Activated CD8-positive, alpha-beta memory T cell treated with anti-CD3 and anti-CD28 coated beads, Interleukin-2, amount 50 U/mL, for 4 hours (primary cell): Measurements from ENCODE around the gene GRK3.

Experiments
- DNase-seq: peaks from one replicate; pipeline ENCODE4 v3.0.0-alpha.2; 2020

The GRK3 gene

GRCh38 chr22:25628494-25628893 lies 64.0 kb downstream of the GRK3 start:
- no peak for DNase-seq

GRCh38 chr22:25629613-25630012 lies 65.1 kb downstream of the GRK3 start:
- DNase-seq, result no peak

DNA sequence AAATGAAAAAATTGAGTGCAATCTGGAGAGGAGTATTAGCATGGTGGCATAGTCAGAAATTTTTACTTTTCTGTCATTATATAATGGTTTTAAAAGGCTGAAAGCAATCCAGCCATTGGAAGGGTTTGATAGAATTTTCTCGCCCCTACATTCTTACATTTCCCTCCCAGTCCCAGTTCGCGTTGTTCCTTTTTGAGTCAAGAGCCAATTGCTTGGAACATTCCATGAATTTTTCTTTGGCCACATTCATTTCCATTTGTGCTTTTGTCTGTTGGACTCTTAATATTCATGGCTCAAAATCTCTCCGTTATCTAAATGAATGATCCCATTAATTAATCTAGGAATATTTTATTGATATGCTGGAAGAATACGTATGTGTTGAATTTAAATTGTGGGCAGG lies 66.0 kb downstream of the GRK3 start:
- no peak for DNase-seq

GRCh38 chr22:25636323-25636722 lies 71.8 kb downstream of the GRK3 start:
- no peak for DNase-seq

DNA sequence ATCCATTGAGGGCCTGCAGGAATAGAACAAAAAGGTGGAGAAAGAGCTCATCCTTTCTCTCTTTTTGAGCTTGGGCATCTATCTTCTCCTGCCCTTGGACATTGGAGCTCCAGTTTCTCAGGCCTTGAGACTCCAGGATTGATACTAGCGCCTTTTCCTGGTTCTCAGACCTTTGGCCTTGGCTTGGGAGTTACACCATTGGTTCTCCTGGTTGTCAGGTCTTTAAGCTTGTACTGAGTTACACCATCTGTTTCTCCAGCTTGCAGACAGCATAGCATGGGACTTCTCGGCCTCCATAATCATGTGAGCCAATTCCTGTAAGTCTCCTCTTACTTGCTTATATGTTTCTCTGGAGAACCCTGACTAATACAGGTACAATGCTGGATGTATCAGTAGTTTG lies 72.6 kb downstream of the GRK3 start:
- no peak for DNase-seq

- no peak for DNase-seq
Measured at GRCh38 chr22:25637672-25638071, 73.2 kb downstream of the GRK3 start.

DNA sequence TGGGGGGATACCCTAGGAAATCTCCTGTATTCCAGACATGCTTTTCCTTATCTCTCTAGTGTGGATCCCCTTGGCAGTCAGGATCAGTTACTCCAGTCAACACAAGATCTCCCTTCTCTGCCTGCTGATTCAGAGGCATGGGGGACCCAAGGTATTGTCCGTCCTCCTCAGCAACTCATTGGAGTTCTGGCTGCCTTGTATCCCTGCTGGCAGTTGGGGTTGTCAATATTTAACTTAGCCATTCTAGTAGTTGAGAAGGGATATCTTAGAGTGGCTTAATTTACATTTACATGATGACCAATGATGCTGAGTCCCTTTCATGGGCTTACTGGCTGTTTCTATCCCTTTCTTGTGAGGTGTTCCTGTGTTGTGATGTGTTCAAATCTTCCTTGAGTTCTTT lies 74.2 kb downstream of the GRK3 start:
- no peak for DNase-seq

- DNase-seq, result no peak
Measured at GRCh38 chr22:25641650-25642049, 77.2 kb downstream of the GRK3 start.

- DNase-seq, result no peak
Measured at GRCh38 chr22:25643232-25644000, 78.9 kb downstream of the GRK3 start.

DNA sequence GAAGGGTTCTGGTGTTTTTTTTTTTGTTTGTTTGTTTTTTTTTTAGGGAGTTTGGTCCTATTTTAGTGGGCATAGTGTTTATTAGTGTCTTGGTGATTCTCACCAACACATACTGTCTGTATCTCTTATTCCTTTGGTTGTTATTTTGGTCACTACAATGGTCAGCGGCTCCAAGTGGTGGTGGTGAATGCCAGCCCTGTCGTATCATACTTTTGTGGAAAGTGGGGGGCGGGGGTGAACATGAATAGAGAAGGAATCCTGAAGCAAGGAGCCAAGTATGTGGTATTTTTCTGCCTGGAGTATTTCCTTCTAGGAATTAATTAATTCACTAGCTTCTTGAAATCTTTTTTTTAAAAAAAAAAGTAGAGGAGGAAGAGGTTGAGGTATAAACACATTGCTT lies 79.6 kb downstream of the GRK3 start:
- no peak for DNase-seq

- DNase-seq, result no peak
Measured at GRCh38 chr22:25645266-25645665, 80.8 kb downstream of the GRK3 start.

DNA sequence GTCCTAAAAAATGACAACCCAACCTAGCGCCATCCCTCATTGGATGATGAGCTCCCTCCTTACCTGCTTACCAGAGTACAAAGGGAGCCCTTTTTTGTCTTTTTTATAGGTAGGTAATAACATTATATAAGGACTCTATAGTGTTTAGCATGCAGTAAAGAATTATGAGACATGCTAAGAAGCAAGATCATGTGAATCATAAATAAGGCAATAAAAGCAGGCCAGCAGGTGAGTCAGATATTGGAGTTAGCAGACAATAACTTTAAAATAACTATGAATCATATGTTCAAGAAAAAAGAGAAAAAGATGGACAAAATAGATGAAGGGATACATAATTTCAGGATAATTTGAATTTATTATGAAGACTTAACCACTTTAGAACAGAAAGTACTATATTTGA lies 81.5 kb downstream of the GRK3 start:
- no peak for DNase-seq

DNA sequence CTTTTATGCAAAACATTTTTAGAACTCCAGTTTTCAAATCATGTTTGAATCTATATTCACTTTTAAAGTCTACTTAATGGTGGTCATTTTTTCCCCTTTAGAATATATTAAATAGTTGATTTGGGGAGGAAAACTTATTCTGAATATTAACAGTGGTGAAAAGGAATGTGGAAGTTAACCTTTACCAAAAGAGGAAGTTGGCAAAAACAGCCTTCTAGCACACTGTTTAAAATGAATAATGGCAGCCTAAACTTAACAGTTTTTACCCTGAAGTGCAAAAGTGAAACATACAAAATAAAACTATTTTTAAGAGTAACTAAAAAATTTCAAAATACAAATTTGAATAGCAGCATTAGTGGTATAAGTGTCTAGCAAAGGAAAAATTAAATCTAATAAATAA lies 86.4 kb downstream of the GRK3 start:
- no peak for DNase-seq

- no peak for DNase-seq
Measured at GRCh38 chr22:25651332-25652085, 87.0 kb downstream of the GRK3 start.

DNA sequence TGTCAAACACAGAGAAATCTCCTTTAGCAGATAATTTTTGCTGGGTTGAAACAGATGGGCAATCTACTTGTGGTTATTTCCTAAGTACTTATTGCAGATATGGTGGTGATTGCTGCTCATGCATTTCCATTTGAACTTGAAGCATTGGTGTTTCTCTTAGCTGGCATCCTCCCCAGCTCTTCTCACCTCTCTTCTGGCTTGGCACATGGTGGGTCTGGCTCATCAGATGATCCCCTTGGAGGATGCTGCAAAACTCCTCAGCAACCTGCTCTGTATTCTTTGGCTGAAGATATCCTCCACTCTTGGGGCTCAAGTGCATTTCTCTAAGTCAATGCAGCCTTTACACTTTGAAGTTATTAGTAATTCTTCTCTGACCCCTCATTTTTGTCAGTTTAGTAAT lies 90.2 kb downstream of the GRK3 start:
- no peak for DNase-seq

DNA sequence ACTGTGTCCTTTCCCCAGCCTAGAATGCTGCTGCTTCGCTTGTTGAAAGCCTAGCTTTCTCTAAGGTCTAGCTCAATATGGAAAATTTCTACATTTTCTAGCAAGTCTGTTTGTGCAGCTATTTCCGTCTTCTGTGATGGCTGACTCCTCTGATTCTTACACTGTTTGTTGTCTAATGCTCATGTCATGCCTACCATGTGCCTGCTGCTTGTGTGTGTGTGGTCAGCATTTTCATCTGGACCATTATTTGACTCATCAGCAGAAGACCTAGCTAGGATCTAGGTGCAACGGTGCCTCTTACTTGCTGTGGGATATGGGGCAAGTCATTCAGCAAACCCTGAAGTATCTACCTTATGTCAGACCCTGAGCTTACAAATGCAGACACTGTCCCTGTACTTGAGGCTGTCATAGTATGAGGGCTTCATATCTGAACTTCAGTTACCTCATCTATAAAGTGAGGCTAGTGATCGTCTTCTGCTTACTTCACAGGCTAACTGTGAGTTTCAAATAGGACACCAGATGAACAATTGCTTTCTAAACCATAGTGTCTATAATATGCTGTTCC lies 91.0 kb downstream of the GRK3 start:
- DNase-seq, result no peak

GRCh38 chr22:25656724-25657123 lies 92.2 kb downstream of the GRK3 start:
- no peak for DNase-seq

GRCh38 chr22:25658633-25659032 lies 94.2 kb downstream of the GRK3 start:
- no peak for DNase-seq

- no peak for DNase-seq
Measured at GRCh38 chr22:25659413-25659812, 94.9 kb downstream of the GRK3 start.

- DNase-seq, result no peak
Measured at GRCh38 chr22:25660336-25660735, 95.9 kb downstream of the GRK3 start.

DNA sequence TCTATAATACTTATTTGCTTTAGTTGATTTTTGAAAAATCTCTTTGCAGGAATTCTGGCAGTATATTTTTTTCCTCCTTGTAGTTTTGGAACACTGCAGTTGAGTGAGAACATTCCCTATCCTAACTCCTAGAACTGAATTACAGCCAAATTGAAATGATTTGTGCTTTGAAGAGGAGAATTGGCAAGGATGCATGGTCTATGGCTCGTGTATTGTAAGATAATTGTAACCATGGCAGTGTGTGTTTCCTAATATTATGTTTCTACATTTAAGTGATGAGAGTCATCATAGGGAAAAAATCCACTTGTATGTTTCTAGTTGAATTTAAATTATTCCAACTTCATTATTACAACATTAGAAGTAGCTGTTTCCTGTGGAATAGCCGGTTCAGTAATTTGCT lies 96.6 kb downstream of the GRK3 start:
- DNase-seq, result no peak

DNA sequence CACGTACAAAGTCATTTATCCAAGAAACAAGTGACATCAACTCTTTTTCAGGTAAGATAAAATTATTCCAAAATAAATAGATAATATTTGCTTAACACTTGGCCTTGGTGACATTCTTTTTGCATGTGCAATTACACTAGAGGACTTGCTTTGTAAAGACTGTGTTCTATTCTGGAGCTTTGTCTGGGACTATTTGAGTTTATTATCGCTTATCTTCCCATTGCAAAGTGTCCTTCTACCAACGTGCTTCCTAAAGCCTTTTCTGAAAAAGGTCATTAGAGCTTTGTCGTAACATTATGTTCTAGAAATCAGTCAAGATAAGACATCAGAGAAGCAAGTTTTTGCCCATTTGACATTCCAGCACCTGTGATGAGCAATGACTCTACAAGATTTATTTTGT lies 99.2 kb downstream of the GRK3 start:
- no peak for DNase-seq

- no peak for DNase-seq
Measured at GRCh38 chr22:25666308-25666707, 101.8 kb downstream of the GRK3 start.

DNA sequence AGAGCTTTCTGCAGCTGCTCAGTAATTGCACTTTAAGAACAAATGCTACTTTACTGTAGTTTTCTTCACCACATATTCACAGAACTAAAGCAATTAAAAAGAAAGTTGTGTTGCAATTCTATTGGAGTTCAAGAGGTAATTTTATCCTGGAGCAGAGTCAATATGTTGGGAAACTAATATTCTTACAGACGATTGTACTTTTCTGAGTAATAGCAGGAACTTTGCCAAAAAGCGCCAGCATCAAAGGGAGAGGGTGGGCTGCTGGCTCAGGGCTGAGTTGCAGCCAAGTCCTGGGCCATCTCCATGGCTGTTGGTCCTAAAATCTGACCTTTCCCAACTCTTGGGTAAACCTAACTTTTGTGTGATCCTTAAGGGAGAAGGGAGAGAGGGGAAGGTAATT lies 104.0 kb downstream of the GRK3 start:
- no peak for DNase-seq
